NB4 (cell line): ENCODE results near the gene ROBO1.

Source experiments
- CTCF ChIP-seq: IDR thresholded peaks from one replicate; pipeline ENCODE4 v1.5.1; 2012; ENCODE audit warnings: low read depth, low read length
- MAX ChIP-seq: IDR thresholded peaks from 2 replicates; pipeline ENCODE4 v1.6.1; 2011; ENCODE audit warnings: low read depth, low read length
- MYC ChIP-seq: IDR thresholded peaks from 2 replicates; pipeline ENCODE4 v1.6.1; 2011; ENCODE audit warnings: low read depth, low read length
- POLR2A ChIP-seq: IDR thresholded peaks from 2 replicates; pipeline ENCODE4 v1.6.1; 2011; ENCODE audit warnings: mild to moderate bottlenecking; ENCODE audit not compliant: insufficient read length; ENCODE audit errors: extremely low read depth

- TF ChIP-seq CTCF (no peak), POLR2A (no peak), MAX (no peak), MYC (no peak)
Measured at GRCh38 chr3:78785004-78785403, 982.8 kb downstream of the ROBO1 start.
